HT-29 (cell line): ENCODE results near the gene LMO1. TPM values are rescaled to one million over a fixed set of nuclear protein-coding genes. Genes with fewer than 3 reads are reported as not detected.

ENCODE experiments used
- DNase-seq: peaks from one replicate; pipeline ENCODE4 v3.0.0-alpha.2; 2015; ENCODE audit warnings: low spot score
- total RNA-seq: library from RNA; depleted of rRNA; stranded (reverse); fragments of >200 nt; shearing (Covaris generic); gene quantifications from 2 replicates; pipeline ENCODE4 v1.2.3, GENCODE V29; 2014

The LMO1 gene
- total RNA-seq, 1 experiment from 2014 or later: not detected

GRCh38 chr11:8207080-8208000 lies 56.3 kb downstream of the LMO1 start:
- DNase-seq: no peak

GRCh38 chr11:8206251-8207079 lies 57.2 kb downstream of the LMO1 start:
- no peak for DNase-seq

- no peak for DNase-seq
These were observed 58.1 kb downstream of the LMO1 start for GRCh38 chr11:8205566-8205965.

GRCh38 chr11:8204596-8204995 lies 59.1 kb downstream of the LMO1 start:
- DNase-seq: no peak

GRCh38 chr11:8204025-8204424 lies 59.7 kb downstream of the LMO1 start:
- DNase-seq: no peak

- no peak for DNase-seq
These were observed 60.3 kb downstream of the LMO1 start for GRCh38 chr11:8203414-8203715.

- no peak for DNase-seq
These were observed 60.9 kb downstream of the LMO1 start for GRCh38 chr11:8202516-8203413.

- no peak for DNase-seq
These were observed 61.9 kb downstream of the LMO1 start for GRCh38 chr11:8201644-8202365.

GRCh38 chr11:8199676-8200075 lies 64.0 kb downstream of the LMO1 start:
- DNase-seq: no peak

- no peak for DNase-seq
These were observed 66.9 kb downstream of the LMO1 start for GRCh38 chr11:8196749-8197148.

GRCh38 chr11:8194956-8195355 lies 68.7 kb downstream of the LMO1 start:
- DNase-seq: no peak

- no peak for DNase-seq
These were observed 70.8 kb downstream of the LMO1 start for GRCh38 chr11:8192896-8193209.

GRCh38 chr11:8192016-8192895 lies 71.4 kb downstream of the LMO1 start:
- DNase-seq: peak; percentile 78

GRCh38 chr11:8190431-8190830 lies 73.2 kb downstream of the LMO1 start:
- no peak for DNase-seq

GRCh38 chr11:8186429-8186828 lies 77.2 kb downstream of the LMO1 start:
- DNase-seq: no peak

- DNase-seq: no peak
These were observed 80.6 kb downstream of the LMO1 start for GRCh38 chr11:8183111-8183510.

GRCh38 chr11:8180469-8180868 lies 83.2 kb downstream of the LMO1 start:
- DNase-seq: no peak

GRCh38 chr11:8178297-8178696 lies 85.4 kb downstream of the LMO1 start:
- DNase-seq: no peak

- no peak for DNase-seq
These were observed 86.5 kb downstream of the LMO1 start for GRCh38 chr11:8177136-8177535.
